Peyer's patch (tissue), 4 donors: ENCODE measurements around the gene MYO3B. TPM values are rescaled to one million over a fixed set of nuclear protein-coding genes. Genes with fewer than 3 reads are reported as not detected.

Experiments
- DNase-seq, 3 donors: peaks; one replicate each; pipeline ENCODE4 v3.0.0-alpha.2; 2017 to 2019
- H3K27ac ChIP-seq, 4 donors: fragments of 200-600 bp; sonication (generic); one replicate each; pipeline ENCODE4 v1.5.1; 2016 to 2019
- H3K27me3 ChIP-seq, 2 donors: fragments of 200-600 bp; sonication (generic); one replicate each; pipeline ENCODE4 v1.5.1; 2019
- H3K36me3 ChIP-seq, 3 donors: fragments of 200-600 bp; sonication (generic); one replicate each; pipeline ENCODE4 v1.5.1; 2016 to 2019
- H3K4me1 ChIP-seq, 4 donors: fragments of 200-600 bp; sonication (generic); one replicate each; pipeline ENCODE4 v1.5.1; 2016 to 2019
- H3K4me3 ChIP-seq, 4 donors: fragments of 200-600 bp; sonication (generic); 1 replicate in 3 of 4; 2 replicates in 1 of 4; pipeline ENCODE4 v1.5.1; 2016 to 2019; ENCODE audit warnings: mild to moderate bottlenecking in 1 of 4
- H3K9me3 ChIP-seq, 4 donors: fragments of 200-600 bp; sonication (generic); one replicate each; pipeline ENCODE4 v1.5.1; 2016 to 2019; ENCODE audit warnings: mild to moderate bottlenecking in 1 of 4
- CTCF ChIP-seq, 6 experiments: fragments of 450-650 bp in 4 of 6; fragments of 200-600 bp in 2 of 6; sonication (generic) in 1 of 6; IDR thresholded peaks; one replicate each; pipeline ENCODE4 v1.5.1; 2017 to 2019; ENCODE audit warnings: antibody characterized with exemption in 6 of 6, mild to moderate bottlenecking in 3 of 6, moderate library complexity in 1 of 6
- POLR2A ChIP-seq, 2 donors: fragments of 450-650 bp; IDR thresholded peaks; one replicate each; pipeline ENCODE4 v1.5.1; 2017; ENCODE audit warnings: antibody characterized with exemption in 2 of 2, mild to moderate bottlenecking in 2 of 2, moderate library complexity in 2 of 2
- total RNA-seq, 4 donors: library from RNA; depleted of rRNA; stranded (reverse); fragments of >200 nt; gene quantifications; one replicate each; pipeline ENCODE4 v1.1.0, GENCODE V29; 2016

MYO3B gene
- total RNA-seq, 4 donors from 2014 or later: not detected

- H3K27ac ChIP-seq: no peak overlapping the region
- no peak for TF ChIP-seq POLR2A (IDR thresholded peaks at IDR 0.05)
- TF ChIP-seq CTCF (IDR thresholded peaks at IDR 0.05): no peak
- H3K9me3 ChIP-seq: no peaks in the 10 kb centered on the region
- no peaks in the 10 kb centered on the region for H3K36me3 ChIP-seq
- H3K4me1 ChIP-seq: no peaks in the 10 kb centered on the region
- no peak for DNase-seq
- no peak overlapping the region for H3K4me3 ChIP-seq
- no peaks in the 10 kb centered on the region for H3K27me3 ChIP-seq
These were observed 154.9 kb downstream of the MYO3B start for GRCh38 chr2:170332676-170333402.

GRCh38 chr2:170335351-170335750 is 157.4 kb downstream of the MYO3B start:
- no peaks in the 10 kb centered on the region for H3K36me3 ChIP-seq
- no peak overlapping the region for H3K4me3 ChIP-seq
- no peaks in the 10 kb centered on the region for H3K27me3 ChIP-seq
- no peak overlapping the region for H3K27ac ChIP-seq
- H3K4me1 ChIP-seq: no peaks in the 10 kb centered on the region
- TF ChIP-seq CTCF (IDR thresholded peaks at IDR 0.05) (no peak), POLR2A (IDR thresholded peaks at IDR 0.05) (no peak)
- DNase-seq: no peak
- H3K9me3 ChIP-seq: no peaks in the 10 kb centered on the region

- Histone ChIP-seq H3K9me3 (no peaks in the 10 kb centered on the region), H3K27me3 (no peaks in the 10 kb centered on the region), H3K4me1 (no peaks in the 10 kb centered on the region), H3K27ac (no peak overlapping the region), H3K4me3 (no peak overlapping the region), H3K36me3 (no peaks in the 10 kb centered on the region)
- TF ChIP-seq CTCF (IDR thresholded peaks at IDR 0.05) (no peak), POLR2A (IDR thresholded peaks at IDR 0.05) (no peak)
- no peak for DNase-seq
These were observed 158.5 kb downstream of the MYO3B start for GRCh38 chr2:170336408-170336807.

- Histone ChIP-seq H3K9me3 (no peaks in the 10 kb centered on the region), H3K27me3 (no peaks in the 10 kb centered on the region), H3K36me3 (no peaks in the 10 kb centered on the region), H3K4me3 (no peak overlapping the region), H3K27ac (no peak overlapping the region), H3K4me1 (no peaks in the 10 kb centered on the region)
- no peak for DNase-seq
- TF ChIP-seq POLR2A (IDR thresholded peaks at IDR 0.05): no peak
- TF ChIP-seq CTCF (IDR thresholded peaks at IDR 0.05): no peak
These were observed 159.0 kb downstream of the MYO3B start for GRCh38 chr2:170336916-170337315.

- H3K36me3 ChIP-seq: no peaks in the 10 kb centered on the region
- no peak for DNase-seq
- H3K4me1 ChIP-seq: no peaks in the 10 kb centered on the region
- H3K27me3 ChIP-seq: no peaks in the 10 kb centered on the region
- no peak overlapping the region for H3K27ac ChIP-seq
- H3K9me3 ChIP-seq: no peaks in the 10 kb centered on the region
- TF ChIP-seq POLR2A (IDR thresholded peaks at IDR 0.05) (no peak), CTCF (IDR thresholded peaks at IDR 0.05) (no peak)
- H3K4me3 ChIP-seq: no peak overlapping the region
These were observed 161.4 kb downstream of the MYO3B start for GRCh38 chr2:170339322-170339721.
